Right lobe of liver (tissue), 6 donors: ENCODE data around the gene TRMT11. TPM values are rescaled to one million over a fixed set of nuclear protein-coding genes. Genes with fewer than 3 reads are reported as not detected.

Source experiments
- ATAC-seq, 4 donors: fragments of 200-7000 bp; cut with Tn5 transposase; one replicate each; pipeline ENCODE4 v1.9.1; 2020; ENCODE audit warnings: mild to moderate bottlenecking in 4 of 4, moderate library complexity in 4 of 4
- DNase-seq, 3 donors: peaks; one replicate each; pipeline ENCODE4 v3.0.0-alpha.2; 2020
- H3K27ac ChIP-seq, 3 donors: fragments of 200-600 bp; one replicate each; pipeline ENCODE4 v1.8.0; 2022
- H3K27me3 ChIP-seq, 2 donors: fragments of 200-600 bp; one replicate each; pipeline ENCODE4 v1.8.0; 2022
- H3K36me3 ChIP-seq, 4 donors: fragments of 200-600 bp; sonication (generic) in 1 of 4; one replicate each; pipeline versions ENCODE4 v1.5.1 to v1.8.0; 2017 to 2022; ENCODE audit warnings: control low read depth in 1 of 4
- H3K4me1 ChIP-seq, 4 donors: fragments of 200-600 bp; sonication (generic) in 1 of 4; one replicate each; pipeline versions ENCODE4 v1.5.1 to v1.8.0; 2017 to 2022; ENCODE audit warnings: control low read depth in 1 of 4
- H3K4me3 ChIP-seq, 3 donors: fragments of 200-600 bp; one replicate each; pipeline ENCODE4 v1.8.0; 2022
- H3K9me3 ChIP-seq, 4 donors: fragments of 200-600 bp; sonication (generic) in 1 of 4; one replicate each; pipeline versions ENCODE4 v1.5.1 to v1.8.0; 2017 to 2022; ENCODE audit warnings: control low read depth in 1 of 4
- POLR2A ChIP-seq: fragments of 450-650 bp; IDR thresholded peaks from one replicate; pipeline ENCODE4 v1.6.1; 2017; ENCODE audit warnings: antibody characterized with exemption, mild to moderate bottlenecking
- WGBS: methylation state at CpG from one replicate; pipeline ENCODE4 v1.1.6; 2018; ENCODE audit warnings: low coverage, low lambda C conversion rate; ENCODE audit not compliant: insufficient coverage; ENCODE audit errors: missing lambda C conversion rate; 5-methylcytosine and 5-hydroxymethylcytosine counted together
- intact Hi-C, 2 donors: fragments of 100-400 bp; cut with DNase I; formaldehyde crosslinking; loops; one replicate each; pipeline versions ENCODE4 v1.11.2 to v1.14.1; 2022
- total RNA-seq, 6 experiments: library from RNA; depleted of rRNA in 2 of 6; stranded (reverse); fragments of >200 nt in 2 of 6; fragmentation: NEBNext Ultra II Directional in 3 of 6; extraction: Animal tissue kit (Norgen Biotek cat#: 25700) in 3 of 6; gene quantifications; one replicate each; pipeline versions ENCODE4 v1.1.0 to v1.2.4, GENCODE V29; 2016 to 2023
- TF ChIP-seq, protein P1 (sequence below), 4 donors: fragments of 200-600 bp in 3 of 4; fragments of 450-650 bp in 1 of 4; IDR thresholded peaks; one replicate each; pipeline versions ENCODE4 v1.5.1 to v1.8.0; 2016 to 2022; ENCODE audit warnings: antibody characterized with exemption in 4 of 4, mild to moderate bottlenecking in 2 of 4
- donor health status: DM: no; HTN: yes; CAD: no.
- donor health status: DM: no; HTN: no; CAD: no.
- donor health status: DM: no; HTN: no; CAD: no.
- donor health status: DM: no; HTN: yes; CAD: no.
- donor health status: DM: no; HTN: yes; CAD: no.

TRMT11 gene
- total RNA-seq, 6 experiments from 2014 or later: 12.6 to 36.0 (median 25.3) TPM

DNA sequence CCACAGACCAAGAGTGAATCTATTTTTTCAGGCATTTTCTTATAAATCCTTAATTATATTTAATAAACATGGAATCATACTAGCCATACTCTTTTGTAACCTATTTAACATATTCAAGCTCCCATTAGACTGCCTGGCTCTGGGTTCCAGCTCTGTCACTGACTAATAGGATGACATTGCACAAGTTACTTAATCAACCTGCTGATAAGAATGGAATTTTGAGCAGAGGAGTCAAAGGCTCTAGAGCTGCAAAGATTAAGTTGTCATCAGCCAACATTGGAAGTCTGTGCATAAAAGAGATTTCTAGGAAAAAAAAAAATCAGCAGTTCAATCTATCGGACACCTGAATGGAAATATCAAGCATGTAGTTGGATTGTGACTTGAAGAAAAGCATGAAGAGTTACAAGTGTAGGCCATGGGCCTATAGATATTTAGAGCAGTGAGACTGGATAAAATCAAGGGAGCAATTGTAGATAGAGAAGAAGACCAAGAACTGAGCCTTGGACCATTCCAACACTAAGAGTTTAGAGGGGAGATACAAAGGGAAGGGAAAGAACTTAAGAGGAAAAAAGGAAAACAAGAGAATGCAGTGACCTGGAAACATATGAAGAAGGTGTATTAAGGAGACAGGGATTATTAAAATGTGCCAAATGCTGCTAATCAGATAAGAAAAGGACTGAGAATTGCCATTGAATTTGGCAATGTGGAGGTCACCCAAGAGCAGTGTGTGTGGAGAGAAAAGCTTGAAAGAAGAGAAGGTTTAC is 40.8 kb upstream of the TRMT11 start:
- H3K9me3 ChIP-seq: no peaks in the 10 kb centered on the region
- WGBS: 35% methylated on average over 1 of the region's 1 CpG
- H3K36me3 ChIP-seq: no peaks in the 10 kb centered on the region
- H3K4me1 ChIP-seq: peaks cover 0 to 40% (median 19%) of the 10 kb centered on the region in 4 donors
- no peaks in the 10 kb centered on the region for H3K27me3 ChIP-seq
- DNase-seq: no peak
- peak; percentile 37 to 57 (median 55) for ATAC-seq
- intact Hi-C loops: no loop called here
- peak overlapping the region; percentile 56 to 90 (median 62) for H3K27ac ChIP-seq
- no peak overlapping the region for H3K4me3 ChIP-seq
- TF ChIP-seq, protein P1, sequence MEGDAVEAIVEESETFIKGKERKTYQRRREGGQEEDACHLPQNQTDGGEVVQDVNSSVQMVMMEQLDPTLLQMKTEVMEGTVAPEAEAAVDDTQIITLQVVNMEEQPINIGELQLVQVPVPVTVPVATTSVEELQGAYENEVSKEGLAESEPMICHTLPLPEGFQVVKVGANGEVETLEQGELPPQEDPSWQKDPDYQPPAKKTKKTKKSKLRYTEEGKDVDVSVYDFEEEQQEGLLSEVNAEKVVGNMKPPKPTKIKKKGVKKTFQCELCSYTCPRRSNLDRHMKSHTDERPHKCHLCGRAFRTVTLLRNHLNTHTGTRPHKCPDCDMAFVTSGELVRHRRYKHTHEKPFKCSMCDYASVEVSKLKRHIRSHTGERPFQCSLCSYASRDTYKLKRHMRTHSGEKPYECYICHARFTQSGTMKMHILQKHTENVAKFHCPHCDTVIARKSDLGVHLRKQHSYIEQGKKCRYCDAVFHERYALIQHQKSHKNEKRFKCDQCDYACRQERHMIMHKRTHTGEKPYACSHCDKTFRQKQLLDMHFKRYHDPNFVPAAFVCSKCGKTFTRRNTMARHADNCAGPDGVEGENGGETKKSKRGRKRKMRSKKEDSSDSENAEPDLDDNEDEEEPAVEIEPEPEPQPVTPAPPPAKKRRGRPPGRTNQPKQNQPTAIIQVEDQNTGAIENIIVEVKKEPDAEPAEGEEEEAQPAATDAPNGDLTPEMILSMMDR (IDR thresholded peaks at IDR 0.05): no peak
- TF ChIP-seq POLR2A: no peak

DNA sequence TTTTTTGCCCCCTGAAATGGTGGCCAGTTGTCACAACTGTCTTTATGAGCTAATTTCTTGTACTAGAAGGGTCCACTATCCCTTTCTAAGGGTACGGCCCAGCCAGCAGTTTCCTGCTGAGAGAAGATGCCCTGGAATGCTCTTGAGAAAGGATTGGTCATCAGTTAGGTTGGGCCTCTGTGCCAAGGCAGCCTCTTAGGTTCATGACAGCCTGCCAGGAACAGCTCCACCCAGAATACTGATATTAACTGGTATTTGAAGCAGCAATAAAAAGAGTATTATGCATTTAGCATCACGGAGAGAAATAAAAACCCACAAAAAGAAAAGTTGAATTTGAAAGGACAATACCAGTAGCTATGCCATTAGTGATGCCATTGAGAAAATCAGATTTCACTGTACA is 38.7 kb upstream of the TRMT11 start:
- no peak for ATAC-seq
- no peak for DNase-seq
- no peaks in the 10 kb centered on the region for H3K36me3 ChIP-seq
- 83% methylated on average over 2 of the region's 2 CpGs for WGBS
- H3K4me1 ChIP-seq: peaks cover 0 to 38% (median 17%) of the 10 kb centered on the region in 4 donors
- no peaks in the 10 kb centered on the region for H3K9me3 ChIP-seq
- intact Hi-C loops: no loop called here
- TF ChIP-seq, protein P1 (IDR thresholded peaks at IDR 0.05): no peak
- no peak for TF ChIP-seq POLR2A
- H3K27me3 ChIP-seq: no peaks in the 10 kb centered on the region
- H3K27ac ChIP-seq: peak overlapping the region in 1 of 3 donors; percentile 90
- H3K4me3 ChIP-seq: no peak overlapping the region

DNA sequence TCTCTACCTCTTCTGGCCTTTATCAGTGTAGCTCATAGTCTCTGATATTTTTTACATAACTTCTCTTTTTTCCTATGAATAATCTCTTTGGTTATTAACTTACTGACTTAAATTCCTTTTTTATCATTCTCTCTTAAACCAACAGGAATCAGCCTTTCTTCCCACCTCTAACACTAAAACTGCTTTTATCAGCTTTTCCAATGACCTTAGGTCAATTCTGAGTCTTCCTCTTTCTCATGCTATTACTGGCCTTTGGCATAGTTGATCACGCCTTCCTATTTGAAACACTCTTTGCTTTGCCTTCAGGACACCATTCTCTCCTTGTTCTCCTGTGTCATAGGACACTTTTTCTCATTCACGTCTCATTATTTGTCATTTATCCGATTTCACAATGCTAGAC is 37.9 kb upstream of the TRMT11 start:
- 45% methylated on average over 3 of the region's 3 CpGs for WGBS
- TF ChIP-seq POLR2A: no peak
- TF ChIP-seq, protein P1 (IDR thresholded peaks at IDR 0.05): no peak
- Histone ChIP-seq H3K4me3 (no peak overlapping the region), H3K27ac (no peak overlapping the region), H3K9me3 (no peaks in the 10 kb centered on the region), H3K4me1 (peaks cover 0 to 31% (median 13%) of the 10 kb centered on the region in 4 donors), H3K27me3 (no peaks in the 10 kb centered on the region), H3K36me3 (no peaks in the 10 kb centered on the region)
- DNase-seq (no peak), ATAC-seq (peak in 1 of 4 donors; percentile 6)
- intact Hi-C loops: no loop called here

DNA sequence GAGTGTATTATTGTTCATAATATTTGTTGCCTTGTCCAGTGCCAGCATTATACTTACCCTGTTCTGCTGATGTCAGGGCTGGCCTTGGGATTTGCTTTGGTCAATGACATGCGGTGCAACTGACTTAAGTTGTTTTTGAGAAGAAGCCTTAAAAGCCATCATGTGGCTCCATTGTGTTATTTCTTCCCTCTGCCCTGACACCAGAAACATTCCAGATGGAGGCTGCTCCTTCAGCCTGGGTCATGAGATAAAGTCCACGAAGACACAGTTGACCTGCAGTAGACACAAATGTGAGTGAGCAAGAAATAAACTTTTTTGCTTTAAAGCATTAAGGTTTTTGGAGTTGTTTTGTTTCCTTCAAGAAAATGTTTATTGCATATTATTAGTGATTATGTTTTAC is 37.3 kb upstream of the TRMT11 start:
- no peak overlapping the region for H3K4me3 ChIP-seq
- no peaks in the 10 kb centered on the region for H3K36me3 ChIP-seq
- DNase-seq (no peak), ATAC-seq (no peak)
- H3K27ac ChIP-seq: no peak overlapping the region
- intact Hi-C loops: no loop called here
- no peaks in the 10 kb centered on the region for H3K9me3 ChIP-seq
- TF ChIP-seq, protein P1 (IDR thresholded peaks at IDR 0.05): no peak
- no peak for TF ChIP-seq POLR2A
- 63% methylated on average over 2 of the region's 2 CpGs for WGBS
- H3K4me1 ChIP-seq: peaks cover 0 to 25% (median 10%) of the 10 kb centered on the region in 4 donors
- no peaks in the 10 kb centered on the region for H3K27me3 ChIP-seq
